DMS79 treated with DMSO at 0.1 percent for 48 hours (cell line): ENCODE measurements around the gene RAB7A.

Experiments used
- DNase-seq: peaks from one replicate; lab custom pipeline; 2025; lab: John Stamatoyannopoulos, UW

The RAB7A gene

GRCh38 chr3:128851601-128852000 is 125.6 kb downstream of the RAB7A start:
- DNase-seq = no peak

- DNase-seq = no peak
These were observed 127.8 kb downstream of the RAB7A start for GRCh38 chr3:128853826-128854225.

DNA sequence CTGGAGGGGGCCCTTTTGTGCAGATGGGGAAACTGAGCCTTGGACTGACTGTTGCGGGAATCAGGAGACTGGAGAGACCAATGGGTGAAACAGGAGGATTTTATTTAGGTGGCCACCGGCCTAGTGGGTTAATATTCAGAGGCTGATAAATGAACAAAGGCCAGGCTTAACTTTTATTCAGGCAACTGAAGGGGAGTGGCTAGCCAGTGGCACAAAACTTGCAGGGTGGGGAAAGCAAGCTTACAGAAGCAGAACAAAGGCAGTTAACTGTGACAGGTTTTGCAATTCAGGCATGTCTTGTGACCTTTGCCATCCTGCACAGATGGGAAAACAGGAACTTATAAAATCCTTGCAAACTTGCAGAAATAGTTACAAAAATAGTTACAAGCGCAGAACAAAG is 128.5 kb downstream of the RAB7A start:
- no peak for DNase-seq

DNA sequence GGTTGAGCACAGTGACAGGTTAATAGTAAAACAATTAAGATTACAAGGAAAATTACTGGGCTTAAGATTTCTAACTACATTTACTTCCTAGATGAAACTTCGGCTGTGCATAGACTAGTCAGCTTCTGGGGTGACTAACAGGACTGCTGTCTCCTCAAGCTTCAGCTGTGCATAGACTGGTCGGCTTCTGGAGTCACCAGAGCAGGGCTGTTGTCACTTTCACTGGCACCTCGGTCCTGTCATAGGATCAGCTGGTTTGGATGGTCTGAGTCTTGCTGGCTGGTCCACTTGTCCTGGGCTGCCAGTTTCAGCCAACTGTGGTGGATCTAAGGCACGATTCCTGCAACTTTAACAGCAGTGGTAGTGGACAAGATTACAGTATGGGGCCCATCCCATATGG is 129.6 kb downstream of the RAB7A start:
- no peak for DNase-seq

- no peak for DNase-seq
These were observed 132.2 kb downstream of the RAB7A start for GRCh38 chr3:128858167-128858566.

DNA sequence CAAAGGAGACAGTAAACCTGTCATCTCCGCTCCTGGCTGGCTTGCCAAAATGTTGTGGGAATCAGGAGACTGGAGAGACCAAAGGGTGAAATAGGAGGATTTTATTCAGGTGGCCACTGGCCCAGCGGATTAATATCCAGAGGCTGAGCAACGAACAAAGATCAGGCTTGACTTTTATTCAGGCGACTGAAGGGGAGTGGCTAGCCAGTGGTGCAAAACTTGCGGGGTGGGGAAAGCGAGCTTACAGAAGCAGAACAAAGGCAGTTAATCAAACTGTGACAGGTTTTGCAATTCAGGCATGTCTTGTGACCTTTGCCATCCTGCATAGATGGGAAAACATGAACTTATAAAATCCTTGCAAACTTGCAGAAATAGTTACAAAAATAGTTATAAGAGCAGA is 133.6 kb downstream of the RAB7A start:
- no peak for DNase-seq

DNA sequence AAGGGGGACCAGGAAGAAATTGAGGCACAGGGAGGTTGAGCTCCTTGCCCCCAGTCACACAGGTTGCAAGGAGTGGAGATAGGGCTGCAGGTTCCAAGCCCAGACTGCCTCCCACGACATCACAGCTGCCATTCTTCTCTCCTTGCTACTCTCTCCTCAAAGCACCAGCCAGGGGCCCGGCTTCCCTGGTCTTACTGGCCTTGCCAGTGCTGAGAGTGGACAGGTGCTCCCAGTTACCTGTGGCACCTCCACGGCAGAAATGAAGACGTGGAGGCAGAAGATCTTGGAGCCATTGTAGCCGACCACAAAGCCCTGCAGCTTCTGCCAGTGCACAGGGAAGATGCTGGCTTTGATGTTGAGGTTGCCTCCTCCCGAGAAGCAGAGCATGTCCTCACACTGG is 135.5 kb downstream of the RAB7A start:
- DNase-seq = no peak

GRCh38 chr3:128863560-128863959 is 137.6 kb downstream of the RAB7A start:
- DNase-seq = no peak
